NT2/D1 (cell line): ENCODE results near the gene TLE1.

Experiments used
- SUZ12 ChIP-seq: IDR thresholded peaks from 2 replicates; pipeline ENCODE4 v1.6.1; 2011; ENCODE audit not compliant: insufficient read length, insufficient read depth; ENCODE audit errors: extremely low read depth
- YY1 ChIP-seq: IDR thresholded peaks from 2 replicates; pipeline ENCODE4 v1.6.1; 2011; ENCODE audit not compliant: insufficient read length, insufficient read depth
- ZNF274 ChIP-seq: IDR thresholded peaks from 2 replicates; pipeline ENCODE4 v1.6.1; 2011; ENCODE audit warnings: mild to moderate bottlenecking, low read depth, low read length

DNA sequence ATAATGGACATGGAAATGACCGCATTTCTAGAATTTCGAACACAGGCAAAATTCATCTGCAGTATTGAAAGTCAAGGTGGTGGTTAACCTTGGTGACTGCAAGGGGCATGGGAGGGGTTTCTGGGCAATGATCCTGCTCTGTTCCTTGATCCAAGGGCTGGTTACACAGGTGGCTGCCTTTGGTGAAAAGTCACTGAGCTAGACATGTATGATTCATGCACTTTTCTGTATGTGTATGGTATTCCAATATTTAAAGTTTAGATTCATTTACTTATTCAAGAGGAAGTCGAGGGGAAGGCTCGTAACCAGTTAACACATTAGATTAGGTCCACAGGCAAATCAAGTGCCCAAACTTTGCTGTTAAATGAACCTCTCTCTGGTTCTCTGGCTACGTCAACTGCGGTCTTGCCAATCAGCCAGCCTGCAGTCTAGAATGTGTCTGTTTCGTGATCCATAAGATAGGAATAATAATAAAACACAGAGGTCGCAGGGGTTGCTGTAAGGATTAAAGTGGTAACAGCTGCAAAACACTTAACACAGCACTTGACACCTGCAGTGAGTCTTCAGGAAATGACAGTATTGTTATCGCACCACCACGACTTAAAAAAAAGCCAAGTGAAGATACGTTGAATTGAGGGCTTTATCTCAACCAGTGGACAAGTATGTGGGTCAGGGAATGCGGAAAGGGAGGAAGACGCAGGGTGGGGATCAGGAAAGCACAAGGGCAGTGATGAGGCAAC is 92.5 kb downstream of the TLE1 start:
- TF ChIP-seq ZNF274, result no peak
- no peak for TF ChIP-seq SUZ12
- TF ChIP-seq YY1, result no peak
